GM18517 (cell line): Measurements from ENCODE around the gene GSTA4.

ENCODE experiments used
- ATAC-seq: cut with Tn5 transposase; IDR thresholded peaks from one replicate; pipeline ENCODE4 v1.9.1; 2021; ENCODE audit warnings: mild to moderate bottlenecking, moderate library complexity; ENCODE audit not compliant: unreplicated experiment

GSTA4 gene, protein sequence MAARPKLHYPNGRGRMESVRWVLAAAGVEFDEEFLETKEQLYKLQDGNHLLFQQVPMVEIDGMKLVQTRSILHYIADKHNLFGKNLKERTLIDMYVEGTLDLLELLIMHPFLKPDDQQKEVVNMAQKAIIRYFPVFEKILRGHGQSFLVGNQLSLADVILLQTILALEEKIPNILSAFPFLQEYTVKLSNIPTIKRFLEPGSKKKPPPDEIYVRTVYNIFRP

DNA sequence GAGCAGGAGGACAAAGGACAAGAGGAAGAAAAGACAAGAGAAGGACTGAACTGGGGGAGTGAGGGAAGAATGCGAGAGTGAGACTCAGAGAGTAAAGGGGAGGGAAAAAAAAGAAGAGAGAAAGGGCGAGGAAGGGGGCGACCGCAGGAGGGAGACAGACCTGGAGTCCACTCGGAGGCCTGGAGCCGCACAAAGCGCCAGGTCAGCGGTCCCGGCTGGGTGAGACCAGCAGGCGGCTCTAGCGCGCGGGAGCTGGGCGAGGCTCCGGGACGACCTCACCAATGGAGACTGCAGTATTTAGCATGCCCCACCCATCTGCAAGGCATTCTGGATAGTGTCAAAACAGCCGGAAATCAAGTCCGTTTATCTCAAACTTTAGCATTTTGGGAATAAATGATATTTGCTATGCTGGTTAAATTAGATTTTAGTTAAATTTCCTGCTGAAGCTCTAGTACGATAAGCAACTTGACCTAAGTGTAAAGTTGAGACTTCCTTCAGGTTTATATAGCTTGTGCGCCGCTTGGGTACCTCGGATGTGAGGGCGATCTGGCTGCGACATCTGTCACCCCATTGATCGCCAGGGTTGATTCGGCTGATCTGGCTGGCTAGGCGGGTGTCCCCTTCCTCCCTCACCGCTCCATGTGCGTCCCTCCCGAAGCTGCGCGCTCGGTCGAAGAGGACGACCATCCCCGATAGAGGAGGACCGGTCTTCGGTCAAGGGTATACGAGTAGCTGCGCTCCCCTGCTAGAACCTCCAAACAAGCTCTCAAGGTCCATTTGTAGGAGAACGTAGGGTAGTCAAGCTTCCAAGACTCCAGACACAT, at the start of gene GSTA4:
Gene GSTA4 (minus strand): TSS at position 196 of the 824 bp plus-strand sequence. CDS start 1,041 bp downstream, outside the sequence.
- ATAC-seq: peak; percentile 91

DNA sequence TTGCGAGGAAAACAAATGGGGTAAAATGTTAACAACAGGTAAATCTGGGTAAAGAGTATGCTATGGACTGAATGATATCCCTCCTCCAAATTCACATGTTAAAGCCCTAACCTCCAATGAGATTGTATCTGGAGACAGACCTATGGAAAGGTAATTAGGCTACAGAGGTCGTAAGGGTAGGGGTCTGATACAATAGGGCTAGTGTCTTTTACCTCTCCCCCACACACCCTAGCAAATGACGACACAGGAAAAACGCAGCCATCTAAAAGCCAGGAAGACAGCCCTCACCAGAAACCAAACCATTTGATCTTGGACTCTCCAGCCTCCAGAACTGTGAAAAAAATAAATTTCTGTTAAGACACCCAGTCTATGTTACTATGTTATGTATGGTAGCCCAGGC, 49.5 kb upstream of the GSTA4 start:
- no peak for ATAC-seq

DNA sequence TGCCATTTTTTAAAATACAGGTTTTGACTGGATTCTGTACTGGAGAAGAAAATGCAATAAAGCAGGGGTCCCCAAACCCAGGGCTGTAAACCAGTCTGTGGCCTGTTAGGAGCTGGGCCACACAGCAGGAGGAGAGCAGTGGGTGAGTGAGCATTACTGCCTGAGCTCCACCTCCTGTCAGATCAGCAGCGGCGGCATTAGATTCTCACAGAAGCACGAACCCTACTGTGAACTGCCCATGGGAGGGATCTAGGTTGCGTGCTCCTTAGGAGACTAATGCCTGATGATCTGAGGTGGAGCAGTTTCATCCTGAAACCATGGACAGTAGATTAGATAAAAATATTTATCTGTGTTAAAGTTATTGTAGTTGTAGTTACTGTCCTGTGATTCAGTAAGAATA, 49.0 kb upstream of the GSTA4 start:
- no peak for ATAC-seq

DNA sequence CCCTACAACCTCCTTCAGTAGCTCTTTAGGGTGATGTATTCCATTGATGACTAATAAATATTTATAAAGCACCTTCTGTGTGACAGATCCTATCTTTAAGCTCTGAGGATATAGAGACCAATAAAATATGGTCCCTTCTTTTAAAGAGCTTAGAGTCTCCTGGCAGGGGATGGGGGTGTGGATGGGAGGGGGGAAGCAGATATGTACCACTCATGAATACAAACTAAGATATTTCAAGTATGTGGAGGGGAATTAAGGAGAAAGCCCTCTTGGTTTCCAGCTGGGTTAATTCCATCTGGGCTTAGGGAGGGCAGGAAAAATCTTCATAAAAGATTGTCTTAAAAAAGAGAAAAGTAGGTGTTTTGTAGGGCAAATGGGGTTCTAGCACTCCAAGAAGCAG, 48.5 kb upstream of the GSTA4 start:
- ATAC-seq: no peak

DNA sequence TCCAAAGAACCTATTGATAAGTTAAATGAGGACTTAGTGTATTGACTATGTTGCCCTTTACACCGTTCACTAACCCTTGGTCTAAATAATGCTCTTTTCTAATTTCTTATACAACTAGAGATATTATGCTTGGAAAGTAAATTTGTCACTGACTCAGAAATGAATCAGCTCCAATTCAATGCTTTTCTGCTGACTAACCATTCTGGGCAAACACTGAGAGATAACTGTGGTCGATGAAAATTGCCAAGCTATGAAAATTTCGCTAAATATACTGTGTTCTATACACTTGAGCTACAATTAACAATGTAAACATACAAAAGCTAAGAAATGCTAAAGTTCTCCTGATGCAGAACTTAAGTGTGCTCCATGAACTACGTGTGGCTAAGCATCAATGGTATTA, 47.0 kb upstream of the GSTA4 start:
- ATAC-seq: no peak

DNA sequence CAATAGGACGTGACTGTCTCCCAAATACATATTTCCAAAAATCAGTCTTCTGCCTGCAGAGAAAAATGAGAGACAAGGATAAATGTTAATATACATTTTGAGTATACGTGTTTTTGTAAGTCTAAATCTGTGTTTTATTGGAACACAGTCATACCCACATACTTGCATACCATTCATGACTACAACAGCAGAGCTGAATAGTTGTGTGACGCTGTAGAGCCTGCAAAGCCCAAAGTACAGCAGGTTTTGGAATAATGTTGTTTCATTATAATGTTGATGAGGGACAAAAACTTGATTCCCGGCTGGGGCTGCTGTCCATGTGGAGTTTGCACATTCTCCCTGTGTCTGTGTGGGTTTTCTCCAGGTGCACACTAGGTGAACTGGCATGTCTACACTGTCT, 46.3 kb upstream of the GSTA4 start:
- ATAC-seq: no peak

DNA sequence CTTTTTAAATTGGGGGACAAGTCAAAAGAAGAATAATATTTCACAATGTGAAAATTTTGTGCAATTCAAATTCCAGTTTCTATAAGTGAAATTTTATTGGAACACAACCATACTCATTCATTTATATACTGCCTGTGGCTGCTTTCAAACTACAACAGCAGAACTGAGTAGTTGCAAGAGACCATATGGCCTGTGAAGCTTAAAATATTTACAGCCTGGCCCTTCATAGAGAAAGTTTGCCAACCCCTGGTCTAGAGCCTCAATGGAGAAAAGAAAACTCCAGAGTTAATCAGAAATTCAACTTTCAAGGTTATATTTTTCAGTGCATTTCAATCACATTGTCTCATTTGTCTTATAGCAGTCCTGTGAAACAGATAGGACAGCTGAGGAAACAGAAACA, 43.5 kb upstream of the GSTA4 start:
- ATAC-seq: no peak

DNA sequence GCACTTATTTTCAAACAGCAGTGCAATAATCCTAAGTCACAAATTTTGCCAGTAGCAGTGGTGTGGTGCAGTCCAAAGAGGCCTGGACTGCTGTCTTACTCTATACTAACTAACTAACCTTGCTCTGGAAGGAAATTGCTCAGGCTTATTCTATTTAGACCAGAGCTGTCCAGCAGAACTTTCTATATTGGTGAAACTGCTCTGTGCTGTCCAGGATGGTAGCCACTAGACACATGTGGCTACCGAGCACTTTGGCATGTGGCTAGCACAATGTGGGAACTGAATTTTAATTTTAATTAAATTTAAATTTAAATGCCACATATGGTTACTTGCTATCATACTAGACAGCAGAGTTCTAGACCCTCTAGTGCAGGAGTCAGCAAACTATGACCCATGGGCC, 43.1 kb upstream of the GSTA4 start:
- ATAC-seq: no peak

DNA sequence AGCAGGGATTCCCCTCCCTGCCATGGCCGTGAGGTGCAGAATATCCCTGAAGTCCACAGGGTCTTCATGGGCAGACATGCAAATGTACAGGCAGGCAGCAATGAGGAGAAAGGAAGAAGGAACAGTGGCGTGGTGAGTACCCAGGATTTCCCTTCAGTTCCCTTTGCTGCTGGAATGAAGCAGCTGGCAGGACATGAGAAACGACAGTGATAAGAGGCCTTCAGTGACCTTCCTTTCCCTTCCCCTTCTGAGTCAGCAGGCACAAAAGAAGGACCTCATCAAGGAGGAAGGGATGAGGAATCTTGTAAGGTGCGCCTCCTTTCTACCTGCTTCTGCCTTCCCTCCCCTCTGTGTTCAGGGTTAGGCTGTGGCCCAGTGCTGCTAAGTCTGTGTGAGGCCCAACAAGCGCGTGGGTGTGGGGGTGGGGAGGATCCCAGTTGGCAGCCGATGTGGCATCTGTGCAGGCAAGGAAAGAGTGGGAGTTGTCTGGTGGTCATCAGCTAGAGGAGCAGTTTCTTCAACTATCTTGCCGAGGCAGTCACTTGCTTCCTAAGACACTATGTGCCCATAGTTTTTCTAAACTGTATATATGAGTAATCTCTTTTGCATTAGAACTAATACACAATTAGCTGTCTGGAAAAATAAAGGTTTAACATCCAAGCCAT, 40.6 kb upstream of the GSTA4 start:
- ATAC-seq: no peak

DNA sequence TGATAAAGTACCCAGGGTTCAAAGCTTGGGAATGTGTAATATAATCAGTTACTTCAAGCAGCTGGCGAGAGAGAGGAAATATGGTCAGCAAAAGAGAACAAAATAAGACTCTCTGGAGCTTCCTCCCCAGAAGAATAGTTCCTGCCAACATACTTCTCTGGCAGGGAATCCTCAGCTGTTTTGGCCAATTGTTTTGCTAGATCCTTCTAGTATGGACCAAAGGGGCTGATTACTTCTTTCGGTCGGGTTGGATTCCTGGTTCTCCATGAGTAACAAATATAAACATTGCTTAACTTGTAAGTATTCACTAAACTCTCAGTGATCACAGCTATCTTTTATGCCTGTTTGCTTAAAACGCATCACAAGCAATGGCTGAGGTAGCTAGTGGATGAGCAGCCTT, 38.7 kb upstream of the GSTA4 start:
- ATAC-seq: no peak

DNA sequence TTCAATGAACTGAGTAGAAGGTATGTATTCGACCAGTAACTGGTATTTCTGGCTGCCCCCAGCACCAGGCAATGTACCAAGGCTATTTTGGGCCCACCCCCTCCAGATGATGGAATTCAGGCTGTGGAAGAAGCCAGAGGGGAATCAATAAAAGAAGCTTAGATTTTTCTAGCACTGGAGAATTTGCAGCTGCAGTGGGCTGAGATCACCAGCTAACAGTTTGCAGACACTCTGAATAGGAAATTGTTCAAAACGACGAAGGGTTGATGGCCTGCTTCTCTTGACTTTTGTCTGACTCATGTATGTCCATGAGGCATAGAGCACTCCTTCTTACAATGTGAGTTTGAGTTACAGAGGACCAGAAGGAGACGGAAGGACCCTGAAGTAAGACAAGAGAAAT, 37.8 kb upstream of the GSTA4 start:
- ATAC-seq: no peak

DNA sequence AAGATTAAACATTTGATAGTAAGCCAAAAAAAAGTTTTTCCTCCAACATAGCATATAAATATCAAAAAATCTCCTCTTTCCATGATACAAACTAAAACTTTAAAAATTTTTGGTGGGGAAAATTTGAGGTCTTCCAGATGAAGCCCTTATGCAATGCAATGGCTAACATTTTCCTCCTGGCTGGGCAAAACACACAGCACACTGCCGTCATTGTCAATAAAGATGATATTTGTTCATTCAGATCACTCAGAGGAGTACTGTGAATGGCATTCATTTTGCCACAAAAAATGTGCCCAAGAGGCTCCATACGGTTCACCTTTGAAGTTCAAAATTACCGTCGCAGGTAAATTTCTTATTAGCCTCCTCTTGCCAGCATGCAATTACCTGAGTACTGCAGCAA, 36.2 kb upstream of the GSTA4 start:
- no peak for ATAC-seq

DNA sequence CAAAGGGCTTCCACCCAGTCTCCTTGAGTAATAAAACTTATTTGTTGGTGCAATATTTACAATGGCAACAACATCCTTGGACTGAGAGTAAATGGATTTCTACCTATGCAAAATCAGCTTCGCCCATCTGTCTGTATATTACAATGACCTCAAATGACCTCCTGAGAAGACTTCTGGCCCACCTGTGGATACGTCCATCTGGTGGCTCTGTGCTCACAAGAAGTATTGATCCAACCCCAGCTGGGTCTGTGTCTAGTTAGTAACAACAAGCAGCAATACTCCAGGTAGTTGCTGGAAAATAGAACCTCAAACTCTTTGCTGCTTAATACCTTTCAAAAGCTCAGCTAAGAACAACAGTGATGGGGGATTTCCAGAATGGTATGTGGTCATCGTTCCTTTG, 34.7 kb upstream of the GSTA4 start:
- ATAC-seq: no peak

DNA sequence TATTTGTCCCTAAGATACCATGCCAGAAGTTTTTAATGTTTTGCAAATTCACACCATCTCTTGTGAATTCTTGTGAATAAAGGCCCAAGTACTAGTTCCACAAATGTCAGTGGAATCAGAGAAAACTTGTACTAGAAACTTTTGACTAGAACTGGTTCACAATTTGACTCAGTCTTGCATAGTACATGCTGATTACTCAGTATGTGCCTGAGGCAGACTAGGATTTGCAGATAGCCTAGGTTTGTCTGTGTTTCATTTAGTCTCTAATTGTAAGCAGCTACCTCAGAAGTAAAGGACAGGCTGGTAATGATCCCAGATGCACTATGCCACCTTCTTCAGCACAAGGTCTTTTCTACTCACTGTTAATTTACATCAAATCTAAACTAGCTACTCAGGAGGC, 34.2 kb upstream of the GSTA4 start:
- no peak for ATAC-seq

DNA sequence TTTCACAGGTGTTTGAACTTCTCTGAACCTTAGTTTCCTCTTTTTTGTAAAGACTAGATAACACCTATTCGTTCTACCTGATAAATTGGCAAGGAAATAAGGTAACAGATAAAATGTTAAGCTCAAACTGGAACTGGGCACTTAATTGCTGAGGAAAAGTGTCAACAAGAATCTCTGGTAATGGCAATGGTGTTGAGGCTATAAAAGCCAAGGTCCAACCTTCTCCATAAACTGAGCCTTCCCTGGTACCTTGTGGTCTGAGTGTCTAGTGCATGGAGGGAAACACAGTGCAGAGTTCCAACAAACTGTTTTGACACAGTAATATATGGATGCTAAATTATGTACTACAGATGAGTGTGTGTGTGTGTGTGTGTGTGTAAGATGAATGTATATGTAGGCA, 33.4 kb upstream of the GSTA4 start:
- no peak for ATAC-seq

DNA sequence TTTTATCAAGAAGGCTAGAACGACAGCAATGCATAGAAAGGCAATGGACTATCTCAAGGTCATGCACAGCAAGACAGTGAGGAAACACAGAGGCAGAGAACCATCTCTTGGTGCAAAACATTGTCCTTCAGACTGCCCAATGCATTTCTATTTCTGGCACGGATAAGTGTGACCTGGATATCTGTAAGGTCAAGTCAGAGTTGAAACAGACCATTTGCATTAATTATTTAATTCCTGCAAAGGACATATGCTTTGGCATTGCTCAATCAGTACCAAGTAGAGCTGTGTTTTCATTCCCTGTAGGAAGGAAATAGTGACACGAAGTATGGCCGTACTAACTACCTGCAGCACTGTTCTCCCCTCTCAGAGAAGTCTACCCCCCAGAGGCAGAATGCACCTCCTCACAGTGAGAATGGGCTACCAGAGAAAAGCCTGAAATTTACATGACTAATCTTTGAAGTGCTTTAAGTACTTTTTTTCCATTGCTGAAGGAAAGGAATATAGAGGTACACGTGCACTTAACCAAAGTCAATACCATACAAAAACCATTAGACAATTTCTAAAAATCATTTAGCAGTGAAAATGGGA, 32.1 kb upstream of the GSTA4 start:
- no peak for ATAC-seq

DNA sequence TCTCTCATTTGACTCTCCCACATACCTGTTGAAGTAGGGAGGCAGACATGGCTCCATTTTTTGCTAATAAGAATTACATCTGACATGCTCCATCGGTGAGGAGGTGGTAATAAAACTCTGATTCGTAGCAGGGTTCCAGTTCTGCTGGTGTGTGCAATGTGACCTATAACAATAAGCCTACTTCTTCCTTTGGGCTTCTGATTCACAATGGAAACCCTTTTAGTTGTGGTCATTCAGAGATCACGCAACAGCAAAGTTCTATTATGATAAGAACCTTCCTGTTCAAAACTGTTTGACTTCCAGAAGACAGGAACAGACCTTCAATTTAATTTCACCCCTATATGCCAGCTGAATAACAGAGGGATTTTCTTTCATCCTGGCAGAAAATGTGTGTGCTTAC, 31.4 kb upstream of the GSTA4 start:
- no peak for ATAC-seq

DNA sequence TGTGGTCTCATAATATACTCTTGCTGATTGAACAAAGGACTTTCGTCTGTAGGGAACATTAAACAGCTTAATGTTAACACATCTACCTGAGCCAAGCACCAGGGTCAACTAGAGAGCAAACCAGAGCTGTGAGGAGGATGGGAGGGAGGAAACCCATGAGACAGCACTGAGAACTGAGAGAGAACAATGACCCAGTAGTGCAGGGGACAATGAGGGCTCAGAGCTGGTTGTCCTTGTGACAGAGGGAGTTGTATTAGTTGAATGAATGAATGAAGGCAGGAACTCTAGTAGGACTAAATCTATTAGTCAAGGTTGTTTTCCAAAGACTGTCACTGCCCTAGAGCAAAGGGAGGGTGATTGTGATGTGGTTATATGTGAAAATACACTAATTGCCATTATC, 28.2 kb upstream of the GSTA4 start:
- ATAC-seq: no peak

DNA sequence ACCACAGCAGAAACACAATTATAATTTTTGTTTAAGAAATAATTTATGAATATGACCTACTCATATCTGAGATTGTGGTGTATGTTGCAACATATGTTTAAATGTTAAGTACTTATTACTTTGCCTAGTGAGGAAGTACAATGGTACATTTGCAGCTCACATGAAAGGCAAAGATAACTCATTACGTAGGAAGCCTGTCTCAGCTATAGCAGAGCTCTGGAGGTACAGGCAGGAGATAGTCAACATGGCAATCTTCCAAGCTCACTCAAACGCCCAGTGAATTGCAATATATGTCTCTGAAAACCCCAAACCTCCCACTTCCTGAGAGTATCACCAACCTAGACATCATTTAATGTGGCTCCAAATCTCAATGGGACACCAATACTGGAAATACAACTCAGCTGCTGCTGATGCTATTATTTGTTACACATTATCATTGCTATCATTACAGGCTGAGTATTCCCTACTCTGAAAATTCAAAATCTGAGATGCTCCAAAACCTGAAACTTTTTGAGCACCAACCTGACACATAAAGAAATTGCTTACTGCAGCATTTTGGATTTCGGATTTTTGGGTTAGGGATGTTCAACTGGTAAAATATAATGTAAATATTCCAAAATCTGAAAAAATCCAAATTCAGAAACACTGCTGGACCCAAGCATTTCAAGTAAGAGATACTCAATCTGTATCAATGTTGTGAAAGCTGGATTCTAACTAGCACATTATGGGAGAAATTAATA, 25.1 kb upstream of the GSTA4 start:
- ATAC-seq: no peak

DNA sequence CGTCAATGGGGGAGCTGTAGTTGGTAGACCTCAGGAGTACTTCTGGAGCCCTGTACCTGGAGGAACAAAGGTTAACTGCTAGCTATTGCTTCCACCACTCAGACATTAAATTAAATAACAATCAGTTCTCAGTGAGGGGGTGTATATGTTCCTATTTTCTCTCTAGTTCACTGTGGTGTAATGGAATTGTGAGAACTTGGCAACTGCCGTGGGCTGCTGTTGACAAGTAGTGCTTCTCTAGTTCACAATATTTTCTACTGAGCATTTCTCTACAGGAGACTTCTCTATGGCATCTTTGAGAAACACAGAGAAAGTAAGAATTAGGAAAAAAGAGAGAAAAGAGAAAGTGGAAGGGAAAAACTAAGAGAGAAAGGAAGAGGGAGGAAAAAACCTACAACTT, 23.4 kb upstream of the GSTA4 start:
- ATAC-seq: no peak

DNA sequence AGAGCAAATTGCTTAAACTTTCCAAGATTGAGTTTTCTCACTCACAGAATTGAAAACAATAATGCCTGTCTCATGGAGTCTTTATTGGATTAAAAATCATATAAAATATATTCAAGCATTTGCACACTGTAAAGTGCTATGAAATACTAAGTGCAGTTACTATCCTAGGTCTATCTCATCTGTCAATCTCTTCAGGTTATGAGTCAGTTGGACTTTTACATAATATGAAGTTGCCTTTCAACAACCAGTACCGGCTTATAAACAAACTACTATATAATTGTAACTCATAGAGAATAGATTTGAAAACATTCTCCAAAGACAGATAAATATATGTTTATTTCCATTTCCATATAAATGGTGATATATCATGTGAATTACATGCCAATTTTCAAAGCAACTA, 20.4 kb upstream of the GSTA4 start:
- ATAC-seq: no peak
